Stimulated activated naive CD8-positive, alpha-beta T cell treated with anti-CD3 and anti-CD28 coated beads, Interleukin-15, amount 100 ng/mL, for 72 hours (primary cell): ENCODE measurements around the gene TMIGD2.
"Not testable (repeated sequence)": the region's sequence is repeated elsewhere in the genome, so short reads cannot be mapped to it uniquely, and the experiment has no call there.

ENCODE experiments used
- ATAC-seq: fragments of 150-1000 bp; cut with Tn5 transposase; 2 replicates; pipeline ENCODE4 v1.10.0; 2021; ENCODE audit warnings: mild to moderate bottlenecking, moderate library complexity
- DNase-seq, 2 donors: peaks; one replicate each; pipeline ENCODE4 v3.0.0; 2021 to 2022
- H3K27ac Mint-ChIP-seq, 2 donors: one replicate each; pipeline ENCODE4 v1.8.0; 2022; ENCODE audit warnings: mild to moderate bottlenecking in 2 of 2, mixed read lengths in 2 of 2, moderate library complexity in 2 of 2
- H3K27me3 Mint-ChIP-seq: one replicate; pipeline ENCODE4 v1.8.0; 2022; ENCODE audit warnings: mixed read lengths
- H3K4me1 Mint-ChIP-seq: one replicate; pipeline ENCODE4 v1.8.0; 2022; ENCODE audit warnings: mild to moderate bottlenecking, mixed read lengths
- H3K4me3 Mint-ChIP-seq, 2 donors: one replicate each; pipeline ENCODE4 v1.8.0; 2022; ENCODE audit warnings: mild to moderate bottlenecking in 2 of 2, mixed read lengths in 2 of 2, moderate library complexity in 1 of 2
- H3K9me3 Mint-ChIP-seq, 2 donors: one replicate each; pipeline ENCODE4 v1.8.0; 2022; ENCODE audit warnings: mixed read lengths in 2 of 2

Gene TMIGD2

GRCh38 chr19:4267901-4268815 is 34.0 kb downstream of the TMIGD2 start:
- Mint-ChIP-seq H3K27me3 (no peaks in the 10 kb centered on the region), H3K27ac (no peak overlapping the region), H3K4me1 (peaks cover 41% of the 10 kb centered on the region), H3K9me3 (no peaks in the 10 kb centered on the region), H3K4me3 (no peak overlapping the region)
- ATAC-seq (no peak), DNase-seq (no peak)

DNA sequence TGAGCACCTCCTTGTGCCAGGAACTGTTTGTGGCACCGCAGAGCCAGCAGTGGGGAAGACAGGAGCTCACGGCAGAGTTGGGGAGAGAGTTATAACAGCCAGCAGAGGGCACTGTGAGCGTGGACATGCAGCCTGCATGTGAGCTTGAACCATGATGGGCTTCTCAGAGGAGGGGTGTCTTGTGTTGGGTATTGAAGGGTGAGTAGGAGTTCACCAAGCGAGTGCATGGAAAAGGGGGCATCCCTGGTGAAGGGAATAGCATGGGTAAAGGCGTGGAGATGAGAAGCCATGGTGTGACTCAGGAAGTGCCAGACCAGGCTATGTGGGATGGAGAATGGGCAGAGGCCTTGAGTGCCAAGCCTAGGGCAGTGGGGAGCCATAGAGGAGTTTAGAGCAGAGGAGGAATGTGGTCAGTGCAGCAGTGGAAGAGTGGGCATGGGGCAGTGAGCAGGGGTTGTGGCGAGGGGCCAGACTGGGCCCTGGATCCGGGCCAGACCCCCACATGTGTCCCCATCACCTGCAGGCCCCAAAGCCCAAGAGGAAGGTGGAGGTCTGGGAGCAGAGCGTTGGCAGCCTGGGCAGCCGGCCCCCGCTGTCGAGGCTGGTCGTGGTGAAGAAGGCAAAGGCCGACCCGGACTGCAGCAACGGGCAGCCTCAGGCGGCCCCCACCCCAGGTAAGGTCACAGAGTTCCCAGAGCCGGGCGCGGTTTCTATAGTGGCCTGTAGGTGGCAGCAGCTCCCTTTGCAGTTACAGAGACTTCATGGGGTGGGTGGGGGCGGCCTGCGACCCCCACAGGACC is 34.9 kb downstream of the TMIGD2 start:
- no peak overlapping the region for H3K4me3 Mint-ChIP-seq

DNA sequence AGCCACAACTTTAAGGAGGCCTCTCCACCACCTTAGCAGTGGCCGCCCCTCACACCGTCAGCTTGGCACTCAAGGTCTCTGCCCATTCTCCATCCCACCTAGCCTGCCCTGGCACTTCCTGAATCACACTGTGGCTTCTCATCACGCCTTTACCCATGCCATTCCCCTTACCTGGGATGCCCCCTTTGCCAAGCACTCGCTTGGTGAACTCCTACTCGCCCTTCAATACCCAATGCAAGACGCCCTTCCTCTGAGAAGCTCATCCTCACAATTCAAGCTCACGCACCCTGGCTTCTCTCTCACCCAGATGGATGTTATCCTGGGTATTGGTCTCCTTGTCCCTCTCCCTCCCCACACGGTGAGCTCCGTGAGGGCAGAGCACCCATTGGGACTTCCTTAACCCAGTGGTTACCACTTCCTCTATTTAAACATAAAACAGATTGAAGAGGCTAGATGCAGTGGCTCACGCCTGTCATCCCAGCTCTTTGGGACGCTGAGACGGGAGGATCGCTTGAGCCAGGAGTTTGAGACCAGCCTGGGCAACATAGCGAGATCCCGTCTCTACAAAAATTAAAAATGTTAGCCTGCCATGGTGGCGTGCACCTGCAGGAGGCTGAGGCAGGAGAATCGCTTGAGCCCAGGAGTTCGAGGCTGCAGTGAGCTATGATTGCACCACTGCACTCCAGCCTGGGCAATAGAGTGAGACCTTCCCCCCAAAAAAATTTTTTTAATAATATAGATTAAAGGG is 35.8 kb downstream of the TMIGD2 start:
- H3K9me3 Mint-ChIP-seq = no peaks in the 10 kb centered on the region

More for the DNA sequence above, 34.9 kb downstream of the TMIGD2 start:
- H3K27ac Mint-ChIP-seq = peak overlapping the region in 1 of 2 donors; percentile 29
- H3K27me3 Mint-ChIP-seq = no peaks in the 10 kb centered on the region
- H3K4me1 Mint-ChIP-seq = peaks cover 43% of the 10 kb centered on the region
- DNase-seq = peak; percentile 60 to 64
- peak; percentile 85 for ATAC-seq
- H3K9me3 Mint-ChIP-seq = no peaks in the 10 kb centered on the region

DNA sequence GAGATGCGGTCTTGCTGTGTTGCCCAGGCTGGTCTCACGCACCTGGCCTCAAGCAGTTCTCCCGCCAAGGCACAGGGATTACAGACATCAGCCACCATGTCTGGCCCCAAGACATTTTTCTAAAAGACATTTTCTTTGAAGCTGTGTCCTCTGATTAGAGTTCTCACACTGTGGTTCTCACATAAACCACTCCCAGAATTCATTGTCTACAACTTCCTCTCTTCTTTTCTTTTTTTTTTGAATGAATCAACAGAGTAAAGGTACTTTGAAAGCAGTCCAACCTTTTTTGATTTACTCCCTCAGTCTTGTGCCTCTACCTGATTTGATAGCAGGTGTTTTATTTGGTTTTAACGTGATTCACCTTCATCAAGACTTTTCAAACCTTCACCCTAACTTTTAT is 37.4 kb downstream of the TMIGD2 start:
- Mint-ChIP-seq H3K4me3 (peak overlapping the region; percentile 17 to 46), H3K4me1 (peaks cover 43% of the 10 kb centered on the region), H3K9me3 (no peaks in the 10 kb centered on the region), H3K27ac (peak overlapping the region; percentile 78 to 93), H3K27me3 (no peaks in the 10 kb centered on the region)
- DNase-seq = no peak
- no peak for ATAC-seq

More for the DNA sequence above, 35.8 kb downstream of the TMIGD2 start:
- Mint-ChIP-seq H3K4me3 (peak overlapping the region in 1 of 2 donors; percentile 6), H3K27ac (peak overlapping the region in 1 of 2 donors; percentile 60), H3K4me1 (peaks cover 43% of the 10 kb centered on the region), H3K27me3 (no peaks in the 10 kb centered on the region)
- no peak for DNase-seq
- no peak for ATAC-seq

DNA sequence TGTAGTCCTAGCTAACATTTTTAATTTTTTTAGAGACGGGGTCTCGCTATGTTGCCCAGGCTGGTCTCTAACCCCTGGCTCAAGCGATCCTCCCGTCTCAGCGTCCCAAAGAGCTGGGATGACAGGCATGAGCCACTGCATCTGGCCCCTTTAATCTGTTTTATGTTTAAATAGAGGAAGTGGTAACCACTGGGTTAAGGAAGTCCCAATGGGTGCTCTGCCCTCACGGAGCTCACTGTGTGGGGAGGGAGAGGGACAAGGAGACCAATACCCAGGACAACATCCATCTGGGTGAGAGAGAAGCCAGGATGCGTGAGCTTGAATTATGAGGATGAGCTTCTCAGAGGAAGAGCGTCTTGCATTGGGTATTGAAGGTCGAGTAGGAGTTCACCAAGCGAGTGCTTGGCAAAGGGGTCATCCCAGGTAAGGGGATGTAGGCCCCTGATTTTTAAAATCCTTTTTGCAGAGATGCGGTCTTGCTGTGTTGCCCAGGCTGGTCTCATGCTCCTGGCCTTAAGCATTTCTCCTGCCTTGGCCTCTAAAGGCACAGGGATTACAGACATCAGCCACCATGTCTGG is 41.5 kb downstream of the TMIGD2 start:
- DNase-seq (no peak), ATAC-seq (no peak)
- H3K4me1 Mint-ChIP-seq = peaks cover 27% of the 10 kb centered on the region
- no peaks in the 10 kb centered on the region for H3K9me3 Mint-ChIP-seq
- H3K27ac Mint-ChIP-seq = no peak overlapping the region
- no peak overlapping the region for H3K4me3 Mint-ChIP-seq
- H3K27me3 Mint-ChIP-seq = no peaks in the 10 kb centered on the region

DNA sequence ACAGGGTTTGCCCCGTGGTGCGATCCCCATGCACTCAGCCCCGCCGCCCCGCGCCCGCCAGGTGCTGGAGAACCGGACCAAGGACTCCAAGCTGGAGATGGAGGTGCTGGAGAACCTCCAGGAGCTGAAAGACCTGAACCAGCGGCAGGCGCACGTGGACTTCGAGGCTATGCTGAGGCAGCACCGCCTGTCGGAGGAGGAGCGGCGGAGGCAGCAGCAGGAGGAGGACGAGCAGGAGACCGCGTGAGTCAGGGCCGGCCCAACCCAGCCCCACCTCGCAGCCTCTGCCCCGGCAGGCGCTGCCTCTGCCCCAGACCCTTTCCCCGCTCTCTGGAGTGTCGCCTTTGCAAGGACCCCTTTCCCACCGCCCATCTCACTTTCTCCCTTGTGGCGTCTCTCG is 44.0 kb downstream of the TMIGD2 start:
- no peak for DNase-seq
- H3K27me3 Mint-ChIP-seq = no peaks in the 10 kb centered on the region
- H3K4me1 Mint-ChIP-seq = peaks cover 2% of the 10 kb centered on the region
- H3K9me3 Mint-ChIP-seq = peaks cover 6 to 9% of the 10 kb centered on the region in 2 donors
- no peak overlapping the region for H3K4me3 Mint-ChIP-seq
- H3K27ac Mint-ChIP-seq = peak overlapping the region in 1 of 2 donors; percentile 37
- ATAC-seq = no peak

DNA sequence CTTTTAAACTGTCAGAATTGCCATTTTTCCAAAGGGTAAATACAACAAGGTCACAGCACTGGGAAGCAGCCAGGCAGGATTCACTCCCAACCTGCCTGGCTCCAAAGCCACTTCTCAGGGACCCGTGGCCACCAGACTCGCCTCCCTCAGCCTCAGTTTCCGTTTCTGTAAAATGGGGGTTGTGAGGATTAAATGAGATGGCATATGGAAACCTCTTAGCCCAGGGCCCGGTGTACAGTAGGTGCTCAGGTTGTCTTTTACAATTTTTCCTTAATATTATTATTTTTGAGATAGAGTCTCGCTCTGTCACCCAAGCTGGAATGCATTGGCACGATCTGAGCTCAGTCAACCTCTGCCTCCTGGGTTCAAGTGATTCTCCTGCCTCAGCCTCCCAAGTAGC is 45.2 kb downstream of the TMIGD2 start:
- Mint-ChIP-seq H3K4me3 (no peak overlapping the region), H3K9me3 (peaks cover 6 to 9% of the 10 kb centered on the region in 2 donors), H3K27ac (peak overlapping the region in 1 of 2 donors; percentile 27), H3K27me3 (no peaks in the 10 kb centered on the region), H3K4me1 (no peaks in the 10 kb centered on the region)
- no peak for DNase-seq
- no peak for ATAC-seq

- DNase-seq (no peak), ATAC-seq (no peak)
- Mint-ChIP-seq H3K9me3 (peaks cover 6 to 9% of the 10 kb centered on the region in 2 donors), H3K27me3 (no peaks in the 10 kb centered on the region), H3K4me1 (no peaks in the 10 kb centered on the region), H3K4me3 (no peak overlapping the region), H3K27ac (no peak overlapping the region)
Measured at GRCh38 chr19:4256563-4256962, 45.6 kb downstream of the TMIGD2 start.

GRCh38 chr19:4246767-4247593 is 55.2 kb downstream of the TMIGD2 start, which contains the start of gene YJU2:
Gene YJU2, plus strand, starts transcription at chr19:4247080. Its CDS starts 67 bp downstream, at chr19:4247147.
- DNase-seq (peak; percentile 98), ATAC-seq (peak; percentile 97)
- H3K9me3 Mint-ChIP-seq = peaks cover 0 to 2% of the 10 kb centered on the region in 2 donors
- H3K27ac Mint-ChIP-seq = peak within 1 kb of the TSS; percentile 99
- H3K27me3 Mint-ChIP-seq = no peaks in the 10 kb centered on the region
- H3K4me1 Mint-ChIP-seq = peaks cover 21% of the 10 kb centered on the region
- H3K4me3 Mint-ChIP-seq = peak within 1 kb of the TSS; percentile 88 to 90

DNA sequence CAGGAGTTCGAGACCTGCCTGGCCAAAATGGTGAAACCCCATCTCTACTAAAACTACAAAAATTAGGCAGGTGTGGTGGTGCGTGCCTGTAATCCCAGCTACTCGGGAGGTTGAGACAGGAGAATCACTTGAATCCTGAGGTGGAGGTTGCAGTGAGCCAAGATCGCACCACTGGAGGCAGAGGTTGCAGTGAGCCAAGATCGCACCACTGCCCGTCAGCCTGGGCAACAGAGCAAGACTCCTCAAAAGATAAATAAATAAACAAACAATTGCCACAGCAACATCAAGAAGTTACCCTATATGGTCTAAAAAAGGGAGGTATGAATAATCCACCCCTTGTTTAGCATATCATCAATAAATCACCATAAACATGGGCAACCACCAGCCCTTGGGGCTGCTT is 56.3 kb downstream of the TMIGD2 start:
- Mint-ChIP-seq H3K4me1 (peaks cover 21% of the 10 kb centered on the region), H3K4me3 (peak overlapping the region; percentile 88 to 90), H3K27ac (peak overlapping the region in 1 of 2 donors; percentile 99)
- H3K9me3 Mint-ChIP-seq, DNase-seq, H3K27me3 Mint-ChIP-seq, ATAC-seq: not testable (repeated sequence)
